Upper lobe of left lung (tissue), 4 donors: ENCODE data around the gene C6orf62.
"Not testable (repeated sequence)": the region's sequence is repeated elsewhere in the genome, so short reads cannot be mapped to it uniquely, and the experiment has no call there.

Experiments
- EP300 ChIP-seq, 4 donors: sonication (generic); formaldehyde crosslinking; IDR thresholded peaks; one replicate each; pipeline ENCODE4 v1.5.1; 2017; ENCODE audit warnings: antibody characterized with exemption in 4 of 4, control low read depth in 2 of 4
- POLR2A ChIP-seq, 4 donors: fragments of 450-650 bp; IDR thresholded peaks; one replicate each; pipeline ENCODE4 v1.5.1; 2016 to 2017; ENCODE audit warnings: antibody characterized with exemption in 4 of 4, mild to moderate bottlenecking in 2 of 4
- POLR2AphosphoS5 ChIP-seq, 2 donors: sonication (generic); formaldehyde crosslinking; IDR thresholded peaks; one replicate each; pipeline ENCODE4 v1.5.1; 2017; ENCODE audit warnings: antibody characterized with exemption in 2 of 2
- TF ChIP-seq, protein P1 (sequence below), 6 experiments: fragments of 450-650 bp in 4 of 6; fragments of 200-600 bp in 2 of 6; sonication (generic) in 2 of 6; IDR thresholded peaks; one replicate each; pipeline ENCODE4 v1.5.1; 2016 to 2019; ENCODE audit warnings: antibody characterized with exemption in 6 of 6

DNA sequence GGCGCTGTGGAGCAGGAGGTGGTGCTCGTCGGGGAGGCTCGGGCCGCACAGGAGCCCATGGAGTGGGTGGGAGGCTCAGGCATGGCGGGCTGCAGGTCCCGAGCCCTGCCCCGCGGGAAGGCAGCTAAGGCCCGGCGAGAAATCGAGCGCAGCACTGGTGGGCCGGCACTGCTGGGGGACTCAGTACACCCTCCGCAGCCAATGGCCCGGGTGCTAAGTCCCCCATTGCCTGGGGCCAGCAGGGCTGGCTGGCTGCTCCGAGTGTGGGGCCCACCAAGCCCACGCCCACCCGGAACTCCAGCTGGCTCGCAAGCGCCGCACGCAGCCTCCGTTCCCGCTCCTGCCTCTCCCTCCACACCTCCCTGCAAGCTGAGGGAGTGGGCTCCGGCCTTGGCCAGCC is 47.0 kb upstream of the C6orf62 start:
- not testable (repeated sequence) for TF ChIP-seq POLR2A, POLR2AphosphoS5, EP300 (IDR thresholded peaks at IDR 0.05)
- TF ChIP-seq, protein P1, sequence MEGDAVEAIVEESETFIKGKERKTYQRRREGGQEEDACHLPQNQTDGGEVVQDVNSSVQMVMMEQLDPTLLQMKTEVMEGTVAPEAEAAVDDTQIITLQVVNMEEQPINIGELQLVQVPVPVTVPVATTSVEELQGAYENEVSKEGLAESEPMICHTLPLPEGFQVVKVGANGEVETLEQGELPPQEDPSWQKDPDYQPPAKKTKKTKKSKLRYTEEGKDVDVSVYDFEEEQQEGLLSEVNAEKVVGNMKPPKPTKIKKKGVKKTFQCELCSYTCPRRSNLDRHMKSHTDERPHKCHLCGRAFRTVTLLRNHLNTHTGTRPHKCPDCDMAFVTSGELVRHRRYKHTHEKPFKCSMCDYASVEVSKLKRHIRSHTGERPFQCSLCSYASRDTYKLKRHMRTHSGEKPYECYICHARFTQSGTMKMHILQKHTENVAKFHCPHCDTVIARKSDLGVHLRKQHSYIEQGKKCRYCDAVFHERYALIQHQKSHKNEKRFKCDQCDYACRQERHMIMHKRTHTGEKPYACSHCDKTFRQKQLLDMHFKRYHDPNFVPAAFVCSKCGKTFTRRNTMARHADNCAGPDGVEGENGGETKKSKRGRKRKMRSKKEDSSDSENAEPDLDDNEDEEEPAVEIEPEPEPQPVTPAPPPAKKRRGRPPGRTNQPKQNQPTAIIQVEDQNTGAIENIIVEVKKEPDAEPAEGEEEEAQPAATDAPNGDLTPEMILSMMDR (IDR thresholded peaks at IDR 0.05), result not testable (repeated sequence)
